Stomach (tissue), 4 donors: ENCODE measurements around the gene GCK.

Experiments used
- EP300 ChIP-seq: sonication (generic); formaldehyde crosslinking; IDR thresholded peaks from one replicate; pipeline ENCODE4 v1.6.1; 2017; ENCODE audit warnings: antibody characterized with exemption
- POLR2A ChIP-seq, 4 donors: fragments of 450-650 bp; IDR thresholded peaks; one replicate each; pipeline ENCODE4 v1.6.1; 2016; ENCODE audit warnings: antibody characterized with exemption in 4 of 4, control low read depth in 2 of 4, mild to moderate bottlenecking in 1 of 4, moderate library complexity in 1 of 4
- POLR2AphosphoS5 ChIP-seq, 3 donors: sonication (generic); formaldehyde crosslinking; IDR thresholded peaks; one replicate each; pipeline ENCODE4 v1.6.1; 2016; ENCODE audit warnings: antibody characterized with exemption in 3 of 3
- TF ChIP-seq, protein P1 (sequence below), 7 experiments: fragments of 450-650 bp in 4 of 7; fragments of 200-600 bp in 3 of 7; sonication (generic) in 3 of 7; IDR thresholded peaks; one replicate each; pipeline ENCODE4 v1.5.1; 2016 to 2019; ENCODE audit warnings: antibody characterized with exemption in 7 of 7, control low read depth in 2 of 7, mild to moderate bottlenecking in 1 of 7

GRCh38 chr7:44224974-44225565 lies 35.8 kb upstream of the GCK start:
- TF ChIP-seq, protein P1, sequence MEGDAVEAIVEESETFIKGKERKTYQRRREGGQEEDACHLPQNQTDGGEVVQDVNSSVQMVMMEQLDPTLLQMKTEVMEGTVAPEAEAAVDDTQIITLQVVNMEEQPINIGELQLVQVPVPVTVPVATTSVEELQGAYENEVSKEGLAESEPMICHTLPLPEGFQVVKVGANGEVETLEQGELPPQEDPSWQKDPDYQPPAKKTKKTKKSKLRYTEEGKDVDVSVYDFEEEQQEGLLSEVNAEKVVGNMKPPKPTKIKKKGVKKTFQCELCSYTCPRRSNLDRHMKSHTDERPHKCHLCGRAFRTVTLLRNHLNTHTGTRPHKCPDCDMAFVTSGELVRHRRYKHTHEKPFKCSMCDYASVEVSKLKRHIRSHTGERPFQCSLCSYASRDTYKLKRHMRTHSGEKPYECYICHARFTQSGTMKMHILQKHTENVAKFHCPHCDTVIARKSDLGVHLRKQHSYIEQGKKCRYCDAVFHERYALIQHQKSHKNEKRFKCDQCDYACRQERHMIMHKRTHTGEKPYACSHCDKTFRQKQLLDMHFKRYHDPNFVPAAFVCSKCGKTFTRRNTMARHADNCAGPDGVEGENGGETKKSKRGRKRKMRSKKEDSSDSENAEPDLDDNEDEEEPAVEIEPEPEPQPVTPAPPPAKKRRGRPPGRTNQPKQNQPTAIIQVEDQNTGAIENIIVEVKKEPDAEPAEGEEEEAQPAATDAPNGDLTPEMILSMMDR (IDR thresholded peaks at IDR 0.05): no peak
- TF ChIP-seq POLR2A (IDR thresholded peaks at IDR 0.05) (no peak), POLR2AphosphoS5 (IDR thresholded peaks at IDR 0.05) (no peak), EP300 (no peak)
